Ureter (tissue), 1 donor: Measurements from ENCODE around the gene FKBP15. TPM values are rescaled to one million over a fixed set of nuclear protein-coding genes. Genes with fewer than 3 reads are reported as not detected.

Experiments
- DNase-seq: peaks from one replicate; pipeline ENCODE4 v3.0.0-alpha.2; 2020; ENCODE audit warnings: low spot score
- total RNA-seq: library from RNA; stranded (reverse); gene quantifications from one replicate; pipeline ENCODE4 v1.2.4, GENCODE V29; 2023
- donor health status: DM: yes; HTN: yes; CAD: no.

The FKBP15 gene
- total RNA-seq, 1 donor from 2014 or later = 43.9 TPM

DNA sequence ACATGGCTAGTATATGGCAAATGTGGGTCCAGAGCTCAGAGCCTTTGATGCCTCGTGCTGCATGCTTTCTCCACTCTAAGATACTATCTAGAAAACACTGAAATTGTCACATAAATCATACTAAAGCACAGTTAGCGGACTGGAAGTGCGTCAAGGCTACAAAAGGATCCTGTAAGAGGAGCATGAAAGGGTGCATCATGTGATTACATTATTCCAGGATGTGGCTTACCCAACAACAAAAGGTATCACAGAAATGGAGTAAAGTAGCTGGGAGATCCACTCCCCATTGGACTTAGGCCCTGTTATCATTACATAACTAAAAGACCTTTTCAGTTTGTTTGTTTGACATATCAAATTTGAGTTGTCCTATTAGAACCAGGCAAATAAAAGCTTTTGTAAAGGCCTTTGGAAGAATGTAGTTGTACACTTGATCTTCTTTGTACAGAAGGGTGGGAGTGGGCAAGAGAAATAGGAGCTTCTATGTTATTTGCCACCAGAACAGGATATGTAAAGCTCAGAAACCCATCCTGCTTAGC lies 7.1 kb upstream of the FKBP15 start:
- DNase-seq = no peak

DNA sequence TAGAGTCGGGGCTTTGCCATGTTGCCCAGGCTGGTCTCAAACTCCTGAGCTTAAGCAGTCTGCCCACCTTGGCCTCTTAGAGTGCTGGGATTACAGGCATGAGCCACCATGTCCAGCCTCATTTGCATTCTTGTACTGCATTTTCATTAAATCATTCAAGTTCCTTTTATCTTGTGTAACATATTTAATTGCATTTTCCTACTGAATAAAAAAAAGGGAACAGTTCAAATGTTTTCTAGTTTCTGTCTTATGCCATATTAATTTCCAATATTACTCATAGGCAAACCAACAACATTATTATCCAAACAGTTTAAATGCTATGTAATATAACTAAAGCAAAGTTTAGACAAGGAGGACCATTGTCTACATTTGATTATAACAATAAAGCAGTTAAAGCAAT lies 6.4 kb upstream of the FKBP15 start:
- DNase-seq = no peak

GRCh38 chr9:113223963-113224362 lies 2.9 kb upstream of the FKBP15 start:
- no peak for DNase-seq

- DNase-seq = no peak
Measured at GRCh38 chr9:113222482-113222841, 1.4 kb upstream of the FKBP15 start.

DNA sequence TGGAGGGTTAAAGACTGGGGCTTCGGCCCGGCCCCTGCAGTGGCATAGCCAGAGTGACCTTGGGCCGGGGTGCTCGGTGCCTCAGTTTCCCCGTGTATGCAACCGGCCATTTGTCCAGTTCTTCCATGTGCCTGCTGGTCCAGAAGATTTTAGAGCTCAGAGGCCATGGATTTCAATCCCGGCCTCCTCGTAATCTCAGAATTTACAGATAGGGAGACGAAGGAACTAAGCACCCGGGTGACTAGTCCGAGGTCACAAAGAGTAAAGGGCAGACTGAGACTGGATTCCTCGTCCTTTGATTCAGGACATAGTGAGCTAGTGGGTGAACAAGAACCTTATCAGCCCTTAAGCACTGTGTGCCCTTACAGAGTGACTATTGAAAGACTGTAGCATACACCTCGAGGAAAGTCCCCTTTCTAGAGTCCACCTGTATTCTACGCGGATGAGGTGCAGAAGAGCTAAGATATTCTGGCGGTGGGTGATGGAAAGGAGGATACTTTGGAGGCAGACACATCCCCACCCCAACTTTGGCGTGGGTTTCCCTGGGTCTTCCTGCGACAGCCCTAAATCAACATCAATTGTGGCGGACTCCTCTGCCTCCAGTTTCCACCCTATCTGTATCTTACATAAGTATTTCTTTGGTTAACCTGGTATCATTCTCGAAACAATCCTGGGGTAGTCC lies 864 bp upstream of the FKBP15 start:
- DNase-seq = no peak

- no peak for DNase-seq
Measured at GRCh38 chr9:113220467-113221002, 542 bp downstream of the FKBP15 start.

DNA sequence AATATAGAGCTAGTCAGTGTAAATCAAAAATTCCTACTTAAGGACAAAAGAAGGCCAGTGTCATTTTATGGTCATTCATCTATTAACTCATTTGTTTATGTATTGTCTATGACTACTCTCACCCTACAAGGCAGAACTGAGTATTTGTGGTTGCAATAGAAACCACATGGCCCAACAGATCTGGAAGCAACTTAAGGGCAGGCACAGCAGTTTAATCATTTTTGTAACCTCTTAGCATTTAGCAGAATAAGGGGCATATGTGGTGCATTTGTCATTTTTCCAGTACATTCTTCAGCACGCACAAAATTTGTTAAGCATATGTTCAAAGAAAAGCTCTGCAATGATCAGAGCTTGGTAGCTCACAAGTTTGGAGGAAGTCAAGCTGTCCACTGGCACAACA lies 1.1 kb downstream of the FKBP15 start:
- DNase-seq = no peak

DNA sequence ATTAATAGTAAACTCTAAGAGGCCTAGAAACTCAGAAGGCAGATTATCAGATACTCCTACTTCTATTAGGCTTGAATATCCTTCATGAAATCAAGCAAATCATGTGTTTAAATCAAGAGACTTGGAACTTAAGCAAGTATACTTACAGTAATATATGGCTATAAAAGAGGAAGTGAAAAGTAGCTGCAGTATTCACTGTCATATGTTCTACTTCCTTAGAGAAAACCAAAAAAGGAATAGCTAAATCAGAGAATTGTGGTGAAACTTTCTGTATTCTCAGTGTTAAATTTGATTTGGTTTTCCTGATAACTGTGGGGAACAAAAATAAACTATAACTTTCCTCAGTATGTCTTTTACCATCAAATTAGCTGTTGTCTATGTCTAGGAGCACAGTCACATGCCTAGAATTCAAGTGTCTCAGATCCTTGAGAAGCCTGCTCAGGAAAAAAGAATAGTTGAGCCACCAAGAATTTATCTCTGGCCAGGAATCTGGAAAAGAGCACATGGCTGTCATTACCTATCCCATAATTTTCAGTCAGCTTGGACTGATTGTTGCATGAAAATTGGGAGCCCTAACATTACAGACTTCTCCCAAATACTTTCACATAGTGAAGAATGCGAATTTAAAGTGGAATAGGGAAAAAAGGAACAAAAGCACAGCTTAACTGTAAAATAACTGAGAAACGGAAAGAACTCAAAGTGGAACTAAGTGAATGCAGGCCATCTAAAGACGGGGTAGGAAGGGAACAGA lies 1.7 kb downstream of the FKBP15 start:
- DNase-seq = no peak

GRCh38 chr9:113216406-113216805 lies 4.7 kb downstream of the FKBP15 start:
- DNase-seq = no peak

- DNase-seq = no peak
Measured at GRCh38 chr9:113215132-113215531, 5.9 kb downstream of the FKBP15 start.

DNA sequence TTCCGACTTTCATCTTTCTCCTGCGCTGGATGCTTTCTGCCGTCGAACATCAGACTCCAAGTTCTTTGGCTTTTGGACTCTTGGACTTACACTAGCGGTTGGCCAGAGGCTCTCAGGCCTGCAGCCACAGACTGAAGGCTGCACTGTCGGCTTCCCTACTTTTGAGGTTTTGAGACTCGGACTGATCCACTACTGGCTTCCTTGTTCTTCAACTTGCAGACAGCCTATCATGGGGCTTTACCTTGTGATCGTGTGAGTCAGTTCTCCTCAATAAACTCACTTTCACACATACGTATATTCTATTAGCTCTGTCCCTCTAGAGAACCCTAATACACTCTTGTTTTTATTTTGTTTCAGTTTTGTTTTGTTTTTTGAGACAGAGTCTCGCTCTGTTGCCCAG lies 10.3 kb downstream of the FKBP15 start:
- no peak for DNase-seq

- DNase-seq = no peak
Measured at GRCh38 chr9:113205861-113206260, 15.2 kb downstream of the FKBP15 start.

- no peak for DNase-seq
Measured at GRCh38 chr9:113205432-113205831, 15.6 kb downstream of the FKBP15 start.

DNA sequence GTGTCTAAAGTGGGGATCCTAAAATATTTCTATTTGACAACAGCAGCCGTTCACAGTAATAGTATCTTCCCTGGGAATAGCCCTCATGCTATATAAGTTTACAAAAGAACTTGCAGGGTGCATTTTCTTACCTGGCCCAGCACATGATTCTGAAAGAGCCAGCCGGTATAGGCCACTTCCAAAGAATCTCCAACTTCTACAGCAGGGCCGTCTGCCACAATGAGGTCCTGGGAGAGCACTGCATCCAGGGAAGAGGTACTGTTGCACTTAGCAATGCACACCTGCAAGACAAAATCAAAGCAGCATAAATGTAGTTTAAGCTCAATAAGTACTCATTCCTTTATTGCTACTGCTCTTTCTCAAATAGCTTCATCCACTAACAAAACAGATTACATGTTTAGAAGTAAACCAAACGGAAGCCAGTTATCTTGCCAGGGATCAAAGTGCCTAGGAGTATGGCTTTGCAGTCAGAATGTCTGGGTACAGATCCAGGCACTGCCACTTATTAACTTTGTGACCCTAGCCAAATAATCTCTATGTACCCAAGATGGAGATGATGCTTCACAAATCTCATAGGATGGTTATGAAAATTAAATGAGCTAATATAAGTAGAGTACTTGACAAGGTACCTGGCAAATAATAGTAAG lies 21.3 kb downstream of the FKBP15 start:
- no peak for DNase-seq

GRCh38 chr9:113192455-113192854 lies 28.6 kb downstream of the FKBP15 start:
- DNase-seq = no peak

DNA sequence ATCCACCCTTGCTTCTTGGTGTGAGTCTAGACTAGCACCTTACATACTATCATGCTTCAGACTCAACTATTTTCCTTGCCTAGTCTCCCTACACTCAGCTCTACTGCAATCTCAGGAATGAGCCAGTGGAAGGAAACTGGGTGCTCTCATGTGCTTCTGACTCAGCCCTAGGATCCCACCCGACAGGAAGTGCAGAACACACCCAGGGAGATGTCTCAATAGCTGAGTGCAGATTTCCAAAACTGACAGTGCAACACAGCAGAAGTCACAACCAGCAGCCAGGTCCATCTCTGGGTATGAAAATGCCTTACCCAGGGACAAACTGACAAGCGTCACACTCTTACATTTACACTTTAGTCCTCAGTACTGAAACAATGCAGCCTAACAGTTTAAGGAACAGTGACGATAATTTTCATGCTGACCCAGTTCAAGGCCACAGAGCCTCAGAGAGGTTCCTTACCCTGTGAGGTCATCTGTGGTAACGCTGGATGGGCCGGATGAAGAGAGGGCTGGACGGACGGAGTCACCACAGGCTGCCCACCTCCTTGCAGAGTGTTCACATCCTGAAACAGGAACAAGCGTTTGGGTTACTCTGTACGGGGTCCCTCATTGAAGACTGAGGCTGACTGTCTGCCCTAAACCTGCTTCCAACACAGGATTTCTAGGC lies 33.0 kb downstream of the FKBP15 start:
- peak; percentile 54 for DNase-seq

GRCh38 chr9:113186137-113186755 lies 34.8 kb downstream of the FKBP15 start:
- DNase-seq = no peak

DNA sequence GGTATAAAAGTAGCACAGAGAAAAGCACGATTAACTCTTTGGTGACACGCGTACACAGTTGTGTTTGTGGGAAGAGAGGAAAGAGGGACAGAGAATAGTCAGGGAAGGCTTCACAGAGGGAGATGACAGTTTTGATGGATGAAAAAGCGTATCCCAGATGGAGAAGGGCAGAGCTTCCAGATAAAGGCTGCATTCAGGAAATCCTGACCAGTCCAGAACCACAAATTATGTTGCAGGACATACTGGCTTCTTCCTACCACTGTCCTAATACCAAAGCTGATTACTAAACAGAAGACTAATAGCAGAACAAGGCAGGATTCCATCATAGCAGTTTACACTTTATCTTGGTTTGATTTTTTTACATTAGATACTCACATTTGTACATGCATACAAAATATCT lies 35.8 kb downstream of the FKBP15 start:
- DNase-seq = no peak

GRCh38 chr9:113184539-113184938 lies 36.5 kb downstream of the FKBP15 start:
- DNase-seq = no peak

- no peak for DNase-seq
Measured at GRCh38 chr9:113183956-113184488, 37.1 kb downstream of the FKBP15 start.

GRCh38 chr9:113181165-113181564 lies 39.9 kb downstream of the FKBP15 start:
- no peak for DNase-seq
